Mesendoderm (in vitro differentiated cells): ENCODE results near the gene FMN1.

ENCODE experiments used
- DNase-seq: peaks from one replicate; pipeline ENCODE4 v3.0.0; 2013
- H2AK5ac ChIP-seq: 2 replicates; pipeline ENCODE4 v1.6.1; 2013; ENCODE audit warnings: low read length, inconsistent platforms
- H2BK120ac ChIP-seq: 2 replicates; pipeline ENCODE4 v1.6.1; 2013; ENCODE audit warnings: low read depth, mild to moderate bottlenecking, low read length, moderate library complexity, mixed read lengths
- H2BK15ac ChIP-seq: replicated peaks from 2 replicates; pipeline ENCODE4 v1.6.1; 2013; ENCODE audit warnings: low read depth, mild to moderate bottlenecking, moderate library complexity
- H2BK5ac ChIP-seq: 2 replicates; pipeline ENCODE4 v1.6.1; 2013; ENCODE audit warnings: low read length, inconsistent platforms
- H3K18ac ChIP-seq: 2 replicates; pipeline ENCODE4 v1.6.1; 2013; ENCODE audit warnings: mild to moderate bottlenecking, low read length, mixed read lengths
- H3K23ac ChIP-seq: one replicate; pipeline ENCODE4 v1.6.1; 2013; ENCODE audit warnings: low read length
- H3K27ac ChIP-seq: 2 replicates; pipeline ENCODE4 v1.5.1; 2013; ENCODE audit warnings: low read depth, mild to moderate bottlenecking, inconsistent platforms, low read length, moderate library complexity
- H3K27me3 ChIP-seq: 2 replicates; pipeline ENCODE4 v1.6.1; 2013; ENCODE audit warnings: low read length, control low read depth, mild to moderate bottlenecking, inconsistent platforms; ENCODE audit not compliant: insufficient read depth, poor library complexity
- H3K36me3 ChIP-seq: 2 replicates; pipeline ENCODE4 v1.6.1; 2013; ENCODE audit warnings: low read length, inconsistent platforms; ENCODE audit not compliant: control insufficient read depth, insufficient read depth
- H3K4ac ChIP-seq: one replicate; pipeline ENCODE4 v1.6.1; 2013; ENCODE audit warnings: low read depth, mild to moderate bottlenecking, low read length, moderate library complexity
- H3K4me1 ChIP-seq: 2 replicates; pipeline ENCODE4 v1.6.1; 2013; ENCODE audit warnings: low read depth, low read length, inconsistent platforms; ENCODE audit not compliant: control insufficient read depth
- H3K4me2 ChIP-seq: 2 replicates; pipeline ENCODE4 v1.6.1; 2013; ENCODE audit warnings: low read length
- H3K4me3 ChIP-seq: 2 replicates; pipeline ENCODE4 v1.5.1; 2013; ENCODE audit warnings: mild to moderate bottlenecking, low read length
- H3K56ac ChIP-seq: one replicate; pipeline ENCODE4 v1.6.1; 2013; ENCODE audit warnings: low read length
- H3K79me1 ChIP-seq: 2 replicates; pipeline ENCODE4 v1.6.1; 2013; ENCODE audit warnings: low read length, inconsistent platforms
- H3K79me2 ChIP-seq: 2 replicates; pipeline ENCODE4 v1.6.1; 2013; ENCODE audit warnings: mild to moderate bottlenecking, low read length; ENCODE audit not compliant: control insufficient read depth, insufficient read depth
- H3K9ac ChIP-seq: 2 replicates; pipeline ENCODE4 v1.6.1; 2013; ENCODE audit warnings: low read length, inconsistent platforms
- H4K5ac ChIP-seq: one replicate; pipeline ENCODE4 v1.6.1; 2013; ENCODE audit warnings: low read length
- H4K8ac ChIP-seq: one replicate; pipeline ENCODE4 v1.6.1; 2013; ENCODE audit warnings: low read depth, mild to moderate bottlenecking, control low read depth, low read length, moderate library complexity
- WGBS: extraction: QIAGEN DNeasy Blood & Tissue Kit; methylation state at CpG from one replicate; pipeline ENCODE4 v1.1.7; 2013; ENCODE audit warnings: low lambda C conversion rate, missing lambda C conversion rate; ENCODE audit not compliant: insufficient coverage; ENCODE audit errors: extremely low coverage; 5-methylcytosine and 5-hydroxymethylcytosine counted together

FMN1 gene

GRCh38 chr15:32853592-32853991 lies 340.9 kb downstream of the FMN1 start:
- peak overlapping the region; percentile 43 for H3K56ac ChIP-seq
- no peaks in the 10 kb centered on the region for H3K27me3 ChIP-seq
- H3K79me1 ChIP-seq = no peaks in the 10 kb centered on the region
- H3K27ac ChIP-seq = no peak overlapping the region
- H3K4me1 ChIP-seq = peaks cover 9% of the 10 kb centered on the region
- H3K9ac ChIP-seq = no peak overlapping the region
- no peak overlapping the region for H2BK120ac ChIP-seq
- no peak overlapping the region for H3K23ac ChIP-seq
- peak; percentile 93 for DNase-seq
- no peaks in the 10 kb centered on the region for H3K79me2 ChIP-seq
- H3K18ac ChIP-seq = no peak overlapping the region
- H2BK5ac ChIP-seq = peak overlapping the region; percentile 51
- no peak overlapping the region for H2BK15ac ChIP-seq
- no CpG with 5 or more reads among the region's 3 CpGs for WGBS
- no peak overlapping the region for H4K5ac ChIP-seq
- H3K4ac ChIP-seq = peak overlapping the region; percentile 2
- H3K4me2 ChIP-seq = no peak overlapping the region
- H3K4me3 ChIP-seq = no peak overlapping the region
- H3K36me3 ChIP-seq = no peaks in the 10 kb centered on the region
- no peak overlapping the region for H2AK5ac ChIP-seq
- no peak overlapping the region for H4K8ac ChIP-seq

DNA sequence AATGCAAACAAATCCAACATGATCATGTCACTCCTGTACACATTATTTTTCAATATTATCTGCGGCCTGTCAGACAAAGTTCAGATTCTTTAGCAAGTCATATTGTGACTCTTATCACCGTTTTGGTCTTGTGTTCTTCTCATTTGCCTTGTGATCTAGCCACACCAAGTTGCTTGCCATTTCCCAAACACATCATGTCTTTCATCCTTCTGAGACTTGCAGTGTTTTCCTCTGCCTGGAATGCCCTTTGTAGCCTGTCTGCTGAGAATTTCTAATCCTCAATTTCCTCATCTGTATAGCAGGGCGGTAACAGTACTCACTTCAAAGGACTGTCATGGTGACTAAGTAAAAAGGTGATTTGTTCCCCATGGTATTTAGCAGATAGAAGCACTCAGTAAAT lies 341.7 kb downstream of the FMN1 start:
- no peak overlapping the region for H2BK5ac ChIP-seq
- peak; percentile 77 for DNase-seq
- H3K4me2 ChIP-seq = no peak overlapping the region
- H4K8ac ChIP-seq = no peak overlapping the region
- H2BK15ac ChIP-seq = no peak overlapping the region
- H3K79me1 ChIP-seq = no peaks in the 10 kb centered on the region
- H3K4me1 ChIP-seq = peaks cover 9% of the 10 kb centered on the region
- no CpG with 5 or more reads among the region's 3 CpGs for WGBS
- H3K27me3 ChIP-seq = no peaks in the 10 kb centered on the region
- no peak overlapping the region for H3K4me3 ChIP-seq
- H4K5ac ChIP-seq = no peak overlapping the region
- H3K36me3 ChIP-seq = no peaks in the 10 kb centered on the region
- no peaks in the 10 kb centered on the region for H3K79me2 ChIP-seq
- H3K18ac ChIP-seq = no peak overlapping the region
- H3K27ac ChIP-seq = peak overlapping the region; percentile 56
- H3K4ac ChIP-seq = no peak overlapping the region
- no peak overlapping the region for H3K9ac ChIP-seq
- H3K23ac ChIP-seq = no peak overlapping the region
- no peak overlapping the region for H2BK120ac ChIP-seq
- no peak overlapping the region for H2AK5ac ChIP-seq
- H3K56ac ChIP-seq = no peak overlapping the region

DNA sequence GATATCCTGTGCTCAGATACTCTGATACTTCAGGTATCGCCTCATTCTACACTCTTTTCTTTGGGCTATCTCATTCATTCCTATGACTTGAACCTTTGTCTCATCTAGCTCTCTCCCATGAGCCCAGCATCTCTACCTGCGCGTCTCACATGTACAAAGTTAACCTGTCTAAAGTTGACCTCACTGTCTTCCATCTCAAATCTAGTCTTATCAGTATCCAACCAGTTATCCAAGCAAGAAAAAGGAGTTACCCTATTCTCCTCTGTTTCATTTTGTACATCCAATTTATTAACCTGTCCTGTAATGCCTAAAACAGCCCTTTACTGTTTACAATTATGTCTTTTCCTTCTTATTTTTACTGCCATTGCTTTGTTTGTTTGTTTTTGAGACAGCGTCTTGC lies 342.5 kb downstream of the FMN1 start:
- no peak for DNase-seq
- WGBS = no CpG with 5 or more reads among the region's 4 CpGs

DNA sequence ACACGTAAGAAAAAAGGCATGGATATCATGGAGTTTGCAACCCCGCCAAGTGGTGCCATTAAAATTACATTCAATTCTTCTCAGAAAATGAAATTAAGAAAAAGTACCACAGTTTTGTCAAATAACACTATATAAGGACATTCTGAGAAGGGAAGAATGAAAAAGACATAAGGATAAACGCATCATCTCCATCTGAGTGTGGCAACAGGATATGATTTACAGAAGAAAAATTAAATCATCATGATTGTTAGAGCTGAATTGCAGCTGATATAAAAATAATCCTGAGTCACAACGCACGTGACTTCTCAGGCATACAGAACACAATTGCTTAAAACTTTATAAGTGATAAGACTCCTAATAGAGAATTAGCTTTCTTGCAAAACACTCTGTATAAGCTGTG lies 342.9 kb downstream of the FMN1 start:
- Histone ChIP-seq H3K79me2 (no peaks in the 10 kb centered on the region), H3K4me2 (no peak overlapping the region), H2BK120ac (no peak overlapping the region), H3K27me3 (no peaks in the 10 kb centered on the region), H3K9ac (no peak overlapping the region), H3K79me1 (no peaks in the 10 kb centered on the region), H4K5ac (no peak overlapping the region), H2BK15ac (peak overlapping the region; percentile 57), H3K23ac (no peak overlapping the region), H3K4me3 (no peak overlapping the region), H2AK5ac (no peak overlapping the region), H3K56ac (no peak overlapping the region), H2BK5ac (no peak overlapping the region), H3K4ac (no peak overlapping the region), H3K27ac (no peak overlapping the region), H3K4me1 (peaks cover 5% of the 10 kb centered on the region), H3K18ac (no peak overlapping the region), H4K8ac (no peak overlapping the region), H3K36me3 (no peaks in the 10 kb centered on the region)
- DNase-seq = no peak
- WGBS = no CpG with 5 or more reads among the region's 5 CpGs

More for the DNA sequence above, 342.5 kb downstream of the FMN1 start:
- Histone ChIP-seq H3K27ac (no peak overlapping the region), H2BK5ac (no peak overlapping the region), H3K23ac (no peak overlapping the region), H3K36me3 (no peaks in the 10 kb centered on the region), H3K9ac (no peak overlapping the region), H3K79me2 (no peaks in the 10 kb centered on the region), H3K4ac (no peak overlapping the region), H3K4me3 (no peak overlapping the region), H3K4me1 (peaks cover 9% of the 10 kb centered on the region), H3K27me3 (no peaks in the 10 kb centered on the region), H3K79me1 (no peaks in the 10 kb centered on the region), H3K4me2 (no peak overlapping the region), H2BK15ac (no peak overlapping the region), H4K8ac (no peak overlapping the region), H3K56ac (no peak overlapping the region), H2AK5ac (no peak overlapping the region), H2BK120ac (no peak overlapping the region), H3K18ac (no peak overlapping the region), H4K5ac (no peak overlapping the region)

- Histone ChIP-seq H2BK120ac (no peak overlapping the region), H3K27me3 (no peaks in the 10 kb centered on the region), H3K23ac (no peak overlapping the region), H3K4me1 (peaks cover 2% of the 10 kb centered on the region), H3K27ac (no peak overlapping the region), H4K5ac (no peak overlapping the region), H3K4ac (no peak overlapping the region), H3K79me1 (no peaks in the 10 kb centered on the region), H4K8ac (no peak overlapping the region), H3K18ac (no peak overlapping the region), H3K56ac (no peak overlapping the region), H3K9ac (no peak overlapping the region), H3K36me3 (no peaks in the 10 kb centered on the region), H2BK15ac (no peak overlapping the region), H3K79me2 (no peaks in the 10 kb centered on the region), H2BK5ac (no peak overlapping the region), H3K4me2 (no peak overlapping the region), H3K4me3 (no peak overlapping the region), H2AK5ac (no peak overlapping the region)
- WGBS = no CpG with 5 or more reads among the region's 11 CpGs
- no peak for DNase-seq
Observed at GRCh38 chr15:32849769-32850668, 344.5 kb downstream of the FMN1 start.
